ENCODE results near the gene USP10. TPM values are rescaled to one million over a fixed set of nuclear protein-coding genes. Genes with fewer than 3 reads are reported as not detected.
A peak's percentile ranks its signal among the peaks of the same experiment; 100 is the strongest.

USP10 gene
- total RNA-seq, 1 experiment from 2014 or later, result 203 TPM

DNA sequence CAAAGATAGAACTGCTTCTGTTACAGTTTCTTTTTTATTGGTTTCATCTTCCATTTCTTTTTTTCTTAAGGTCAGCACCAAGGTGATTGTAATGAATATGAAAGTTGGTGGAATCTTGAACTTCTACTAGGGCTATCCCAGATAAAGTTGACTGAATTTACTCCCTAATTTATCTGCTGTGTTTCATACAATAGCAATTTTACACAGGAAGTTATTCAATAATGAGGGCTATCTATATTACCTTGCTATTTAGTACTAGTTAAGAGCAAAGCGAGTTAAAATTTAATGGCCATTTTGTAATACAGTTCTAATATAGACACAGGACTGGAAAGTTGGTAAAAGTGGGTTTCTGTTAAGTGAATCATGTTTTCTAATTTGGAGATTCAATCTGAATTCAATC, 24.1 kb downstream of the USP10 start:
- TF ChIP-seq, protein P1, sequence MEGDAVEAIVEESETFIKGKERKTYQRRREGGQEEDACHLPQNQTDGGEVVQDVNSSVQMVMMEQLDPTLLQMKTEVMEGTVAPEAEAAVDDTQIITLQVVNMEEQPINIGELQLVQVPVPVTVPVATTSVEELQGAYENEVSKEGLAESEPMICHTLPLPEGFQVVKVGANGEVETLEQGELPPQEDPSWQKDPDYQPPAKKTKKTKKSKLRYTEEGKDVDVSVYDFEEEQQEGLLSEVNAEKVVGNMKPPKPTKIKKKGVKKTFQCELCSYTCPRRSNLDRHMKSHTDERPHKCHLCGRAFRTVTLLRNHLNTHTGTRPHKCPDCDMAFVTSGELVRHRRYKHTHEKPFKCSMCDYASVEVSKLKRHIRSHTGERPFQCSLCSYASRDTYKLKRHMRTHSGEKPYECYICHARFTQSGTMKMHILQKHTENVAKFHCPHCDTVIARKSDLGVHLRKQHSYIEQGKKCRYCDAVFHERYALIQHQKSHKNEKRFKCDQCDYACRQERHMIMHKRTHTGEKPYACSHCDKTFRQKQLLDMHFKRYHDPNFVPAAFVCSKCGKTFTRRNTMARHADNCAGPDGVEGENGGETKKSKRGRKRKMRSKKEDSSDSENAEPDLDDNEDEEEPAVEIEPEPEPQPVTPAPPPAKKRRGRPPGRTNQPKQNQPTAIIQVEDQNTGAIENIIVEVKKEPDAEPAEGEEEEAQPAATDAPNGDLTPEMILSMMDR (conservative IDR thresholded peaks at IDR 0.05), result no peak
- Histone ChIP-seq H2BK5ac (ENCODE audit: insufficient read length, low read length) (no peak overlapping the region), H3K27me3 (ENCODE audit: insufficient read depth, low read length) (no peaks in the 10 kb centered on the region), H3K79me1 (ENCODE audit: insufficient read depth, low read depth, low read length, poor library complexity, severe bottlenecking) (peaks cover 8% of the 10 kb centered on the region), H3K18ac (ENCODE audit: insufficient read length, low read depth, low read length) (no peak overlapping the region), H4K91ac (ENCODE audit: insufficient read length, low read depth, low read length) (no peak overlapping the region), H4K5ac (ENCODE audit: insufficient read length, low read depth, low read length) (no peak overlapping the region), H3K23me2 (ENCODE audit: insufficient read length, low read depth, low read length, poor library complexity, severe bottlenecking) (no peaks in the 10 kb centered on the region), H2BK20ac (ENCODE audit: low read depth, low read length, poor library complexity, severe bottlenecking) (no peak overlapping the region), H3K4me2 (ENCODE audit: insufficient read depth, insufficient read length, low read length) (no peak overlapping the region), H3K56ac (ENCODE audit: insufficient read length, low read depth, low read length) (no peak overlapping the region), H4K20me1 (ENCODE audit: control insufficient read depth, insufficient read depth, insufficient read length) (no peaks in the 10 kb centered on the region), H3K23ac (ENCODE audit: insufficient read length, low read depth, low read length) (no peak overlapping the region), H3K27ac (ENCODE audit: insufficient read length, low read depth, low read length) (no peak overlapping the region), H3K79me2 (ENCODE audit: insufficient read depth, low read length) (peaks cover 42% of the 10 kb centered on the region; the same call in 1 of the 2 replicates), H4K8ac (replicated peaks; ENCODE audit: insufficient read length, low read depth, low read length) (no peak overlapping the region), H2AFZ (ENCODE audit: low read length) (no peak overlapping the region), H3K9me3 (ENCODE audit: control insufficient read depth, low read depth, low read length) (no peaks in the 10 kb centered on the region), H2BK12ac (ENCODE audit: insufficient read length, low read depth, low read length) (no peak overlapping the region), H3K14ac (ENCODE audit: insufficient read depth, low read length) (no peak overlapping the region), H3K9ac (ENCODE audit: extremely low read depth, insufficient read length, low read length) (no peak overlapping the region), H2AK5ac (ENCODE audit: insufficient read length, low read length) (no peak overlapping the region), H3K4me1 (ENCODE audit: insufficient read depth, low read length) (peaks cover 13% of the 10 kb centered on the region; the same call in 1 of the 2 replicates), H2BK120ac (ENCODE audit: low read depth, low read length, poor library complexity, severe bottlenecking) (no peak overlapping the region), H3K4ac (ENCODE audit: low read depth, low read length) (no peak overlapping the region), H2BK15ac (ENCODE audit: low read depth, low read length) (no peak overlapping the region), H3T11ph (ENCODE audit: low read length) (no peak overlapping the region)
- Mint-ChIP-seq H3K27ac (peak overlapping the region in 1 of 3 experiments; percentile 76; a peak in 2 of 7 replicates), H3K4me1 (peaks cover 54 to 76% of the 10 kb centered on the region in 2 experiments), H3K27me3 (ENCODE audit: low read depth) (no peaks in the 10 kb centered on the region), H3K4me3 (no peak overlapping the region), H3K9me3 (no peaks in the 10 kb centered on the region), H3K36me3 (ENCODE audit: insufficient read depth in 1 of 3, low read depth in 3 of 3) (peaks cover 2 to 22% (median 12%) of the 10 kb centered on the region in 3 experiments)
- no CpG with 5 or more reads among the region's 1 CpG for WGBS (ENCODE audit: extremely low coverage, insufficient read length, low lambda C conversion rate)
- no peak for DNase-seq

Data from H9 (cell line).